Common myeloid progenitor, CD34-positive (primary cell): ENCODE results near the gene SHD.
"Not testable (repeated sequence)": the region's sequence is repeated elsewhere in the genome, so short reads cannot be mapped to it uniquely, and the experiment has no call there.

Experiments
- CTCF ChIA-PET: fragments of 350-600 bp; sonication (Branson Sonifier 250); formaldehyde crosslinking; loops from one replicate; lab custom pipeline; 2021; ENCODE audit warnings: antibody characterized with exemption; lab: Charles Lee
- POLR2A ChIA-PET: fragments of 350-600 bp; sonication (Branson Sonifier 250); formaldehyde crosslinking; loops from one replicate; lab custom pipeline; 2021; ENCODE audit warnings: antibody characterized with exemption; lab: Charles Lee
- DNase-seq, 3 donors: peaks; one replicate each; pipeline versions ENCODE4 v3.0.0 to v3.0.0-alpha.2; 2013
- H3K27ac ChIP-seq, 2 experiments: 1 replicate in 1 of 2; 2 replicates in 1 of 2; pipeline ENCODE4 v1.7.0; 2013; ENCODE audit warnings: inconsistent platforms in 2 of 2, low read length in 2 of 2, mild to moderate bottlenecking in 2 of 2, low read depth in 1 of 2, moderate library complexity in 1 of 2; ENCODE audit not compliant: severe bottlenecking in 2 of 2, insufficient read depth in 1 of 2, poor library complexity in 1 of 2
- H3K27me3 ChIP-seq, 5 experiments: replicated peaks in 2 of 5; 1 replicate in 3 of 5; 2 replicates in 2 of 5; pipeline versions ENCODE4 v1.6.1 to v1.7.0; 2013; ENCODE audit warnings: low read length in 4 of 5, mild to moderate bottlenecking in 2 of 5, moderate library complexity in 2 of 5, inconsistent platforms in 1 of 5; ENCODE audit not compliant: insufficient read depth in 5 of 5, control insufficient read depth in 4 of 5
- H3K36me3 ChIP-seq, 4 experiments: 1 replicate in 2 of 4; 2 replicates in 2 of 4; pipeline versions ENCODE4 v1.6.1 to v1.7.0; 2013; ENCODE audit warnings: low read length in 3 of 4, control low read depth in 1 of 4, mild to moderate bottlenecking in 1 of 4; ENCODE audit not compliant: control insufficient read depth in 4 of 4, insufficient read depth in 4 of 4
- H3K4me1 ChIP-seq, 4 experiments: 1 replicate in 3 of 4; 2 replicates in 1 of 4; pipeline versions ENCODE4 v1.6.1 to v1.7.1; 2013; ENCODE audit warnings: low read length in 3 of 4, mild to moderate bottlenecking in 3 of 4, control low read depth in 1 of 4, inconsistent platforms in 1 of 4, moderate library complexity in 1 of 4; ENCODE audit not compliant: control insufficient read depth in 4 of 4, insufficient read depth in 4 of 4; ENCODE audit errors: control extremely low read depth in 1 of 4
- H3K4me3 ChIP-seq, 7 experiments: 1 replicate in 4 of 7; 2 replicates in 3 of 7; pipeline versions ENCODE4 v1.5.1 to v1.7.0; 2013; ENCODE audit warnings: mild to moderate bottlenecking in 7 of 7, low read length in 6 of 7, moderate library complexity in 6 of 7, inconsistent platforms in 2 of 7, low read depth in 2 of 7, control low read depth in 1 of 7; ENCODE audit not compliant: insufficient read depth in 4 of 7, control insufficient read depth in 1 of 7; ENCODE audit errors: extremely low read depth in 1 of 7
- H3K9me3 ChIP-seq, 5 experiments: 1 replicate in 4 of 5; 2 replicates in 1 of 5; pipeline versions ENCODE4 v1.6.1 to v1.7.1; 2013; ENCODE audit warnings: low read length in 4 of 5, mild to moderate bottlenecking in 2 of 5, inconsistent platforms in 1 of 5, low read depth in 1 of 5, moderate library complexity in 1 of 5; ENCODE audit not compliant: control insufficient read depth in 4 of 5, insufficient read depth in 2 of 5; ENCODE audit errors: control extremely low read depth in 1 of 5
- WGBS: methylation state at CpG from one replicate; pipeline ENCODE4 v1.1.5; 2013; ENCODE audit not compliant: insufficient coverage; 5-methylcytosine and 5-hydroxymethylcytosine counted together

SHD gene

GRCh38 chr19:4274321-4274686, 4.8 kb upstream of the SHD start:
- H3K27ac ChIP-seq, H3K9me3 ChIP-seq, POLR2A ChIA-PET, DNase-seq, H3K4me3 ChIP-seq, H3K27me3 ChIP-seq: not testable (repeated sequence)
- Histone ChIP-seq H3K36me3 (peaks cover 0 to 13% (median 6%) of the 10 kb centered on the region in 4 experiments), H3K4me1 (peaks cover 0 to 27% (median 18%) of the 10 kb centered on the region in 4 experiments)
- 96% methylated on average over 4 of the region's 6 CpGs for WGBS
- CTCF ChIA-PET = interaction anchor here (1.0 to 1.7 kb wide), 3 partner anchors 10 to 78 kb away, joined by 3 to 7 read pairs (median 3); partner anchors contain the start of gene MPND

- Histone ChIP-seq H3K9me3 (no peaks in the 10 kb centered on the region), H3K36me3 (peaks cover 0 to 2% (median 0%) of the 10 kb centered on the region in 4 experiments), H3K27me3 (peaks cover 0 to 26% (median 6%) of the 10 kb centered on the region in 5 experiments), H3K4me1 (peaks cover 0 to 27% (median 23%) of the 10 kb centered on the region in 4 experiments), H3K27ac (no peak overlapping the region), H3K4me3 (no peak overlapping the region)
- POLR2A ChIA-PET = interaction anchor here (0.6 kb wide), 2 partner anchors 198 to 904 kb away, joined by 4 read pairs; no protein-coding TSS in a partner anchor
- 54% methylated on average over 13 of the region's 16 CpGs for WGBS
- DNase-seq = no peak
- CTCF ChIA-PET = interaction anchor here (0.7 to 2.0 kb wide), 5 partner anchors 10 to 75 kb away, joined by 3 to 12 read pairs (median 3); no protein-coding TSS in a partner anchor
Measured at GRCh38 chr19:4277191-4277696, 1.8 kb upstream of the SHD start.

- peak overlapping the region in 2 of 7 experiments; percentile 33 to 72 for H3K4me3 ChIP-seq
- POLR2A ChIA-PET = interaction anchor here (0.6 kb wide), 1 partner anchor 197 kb away, joined by 4 read pairs; no protein-coding TSS in a partner anchor
- WGBS = 5% methylated on average over 4 of the region's 4 CpGs
- H3K27me3 ChIP-seq = peaks cover 0 to 31% (median 6%) of the 10 kb centered on the region in 5 experiments
- CTCF ChIA-PET = interaction anchor here (0.7 to 2.0 kb wide), 3 partner anchors 11 to 75 kb away, joined by 3 to 12 read pairs (median 3); no protein-coding TSS in a partner anchor
- no peak for DNase-seq
- H3K9me3 ChIP-seq = no peaks in the 10 kb centered on the region
- H3K27ac ChIP-seq = no peak overlapping the region
- H3K36me3 ChIP-seq = no peaks in the 10 kb centered on the region
- H3K4me1 ChIP-seq = peaks cover 0 to 27% (median 23%) of the 10 kb centered on the region in 4 experiments
Measured at GRCh38 chr19:4278010-4278409, 1.1 kb upstream of the SHD start.

- ChIA-PET POLR2A (no interaction called here), CTCF (interaction anchor here (1.5 kb wide), 1 partner anchor 75 kb away, joined by 3 read pairs; no protein-coding TSS in a partner anchor)
- DNase-seq = peak in 1 of 3 donors; percentile 31
- peak overlapping the region; percentile 13 to 72 (median 47) for H3K4me3 ChIP-seq
- peaks cover 0 to 27% (median 23%) of the 10 kb centered on the region in 4 experiments for H3K4me1 ChIP-seq
- H3K36me3 ChIP-seq = no peaks in the 10 kb centered on the region
- H3K27me3 ChIP-seq = peaks cover 0 to 34% (median 6%) of the 10 kb centered on the region in 5 experiments
- WGBS = under 1% methylated on average over 18 of the region's 30 CpGs
- H3K9me3 ChIP-seq = no peaks in the 10 kb centered on the region
- H3K27ac ChIP-seq = no peak overlapping the region
Measured at GRCh38 chr19:4279267-4279529, 132 bp downstream of the SHD start.

GRCh38 chr19:4279530-4280422, 710 bp downstream of the SHD start:
- CTCF ChIA-PET = interaction anchor here (1.0 to 1.6 kb wide), 5 partner anchors 12 to 74 kb away, joined by 3 to 6 read pairs (median 3); partner anchors contain the start of gene MPND
- H3K27me3 ChIP-seq = peaks cover 0 to 40% (median 6%) of the 10 kb centered on the region in 5 experiments
- peak overlapping the region; percentile 13 to 72 (median 47) for H3K4me3 ChIP-seq
- H3K27ac ChIP-seq = no peak overlapping the region
- POLR2A ChIA-PET = interaction anchor here (0.6 kb wide), 1 partner anchor 216 kb away, joined by 5 read pairs; no protein-coding TSS in a partner anchor
- 6% methylated on average over 57 of the region's 71 CpGs for WGBS
- no peaks in the 10 kb centered on the region for H3K9me3 ChIP-seq
- DNase-seq = no peak
- no peaks in the 10 kb centered on the region for H3K36me3 ChIP-seq
- peaks cover 0 to 27% (median 23%) of the 10 kb centered on the region in 4 experiments for H3K4me1 ChIP-seq

- Histone ChIP-seq H3K27me3 (peaks cover 0 to 43% (median 10%) of the 10 kb centered on the region in 5 experiments), H3K36me3 (no peaks in the 10 kb centered on the region), H3K27ac (no peak overlapping the region), H3K4me1 (peaks cover 0 to 9% (median 8%) of the 10 kb centered on the region in 4 experiments), H3K4me3 (no peak overlapping the region), H3K9me3 (no peaks in the 10 kb centered on the region)
- ChIA-PET CTCF (interaction anchor here (1.0 to 1.5 kb wide), 2 partner anchors 10 to 17 kb away, joined by 3 read pairs; no protein-coding TSS in a partner anchor), POLR2A (no interaction called here)
- WGBS = 40% methylated on average over 14 of the region's 20 CpGs
- peak in 2 of 3 donors; percentile 40 to 49 for DNase-seq
Measured at GRCh38 chr19:4284176-4284958, 5.3 kb downstream of the SHD start.
